T-cell (primary cell): Measurements from ENCODE around the gene FBLN2. TPM values are rescaled to one million over a fixed set of nuclear protein-coding genes. Genes with fewer than 3 reads are reported as not detected.

Experiments used
- ATAC-seq, 4 experiments: fragments of 200-7000 bp in 3 of 4; fragments of 150-1000 bp in 1 of 4; cut with Tn5 transposase; replicated peaks in 1 of 4; 1 replicate in 3 of 4; 2 replicates in 1 of 4; pipeline ENCODE4 v1.10.0; 2021; ENCODE audit warnings: moderate library complexity in 3 of 4, mild to moderate bottlenecking in 2 of 4, moderate number of reproducible peaks in 1 of 4
- CTCF ChIA-PET, 2 donors: fragments of 300-600 bp; sonication (Branson Sonifier 250); formaldehyde crosslinking; loops; one replicate each; lab custom pipeline; 2022; ENCODE audit warnings: antibody characterized with exemption in 2 of 2; lab: Charles Lee
- POLR2A ChIA-PET, 2 donors: fragments of 300-600 bp; sonication (Branson Sonifier 250); formaldehyde crosslinking; loops; one replicate each; lab custom pipeline; 2022; ENCODE audit warnings: antibody characterized with exemption in 2 of 2; lab: Charles Lee
- DNase-seq, 35 experiments: peaks; one replicate each; pipeline versions ENCODE4 v3.0.0 to v3.0.0-alpha.2; 2013 to 2023
- H3K27ac ChIP-seq: one replicate; pipeline ENCODE4 v1.5.1; 2013; ENCODE audit warnings: low read length
- H3K27me3 ChIP-seq, 2 experiments: replicated peaks in 1 of 2; 1 replicate in 1 of 2; 2 replicates in 1 of 2; pipeline versions ENCODE4 v1.6.1 to v1.7.0; 2013; ENCODE audit warnings: low read length in 1 of 2, mixed read lengths in 1 of 2; ENCODE audit not compliant: control insufficient read depth in 2 of 2, insufficient read depth in 2 of 2; ENCODE audit errors: extremely low read depth in 1 of 2
- H3K36me3 ChIP-seq, 2 donors: 1 replicate in 1 of 2; 2 replicates in 1 of 2; pipeline versions ENCODE4 v1.6.1 to v1.7.0; 2013; ENCODE audit warnings: low read length in 1 of 2; ENCODE audit not compliant: control insufficient read depth in 2 of 2, insufficient read depth in 1 of 2; ENCODE audit errors: extremely low read depth in 1 of 2
- H3K4me1 ChIP-seq, 2 experiments: 1 replicate in 1 of 2; 2 replicates in 1 of 2; pipeline versions ENCODE4 v1.6.1 to v1.7.0; 2013; ENCODE audit warnings: low read length in 2 of 2, mixed read lengths in 1 of 2; ENCODE audit not compliant: insufficient read depth in 2 of 2, control insufficient read depth in 1 of 2; ENCODE audit errors: extremely low read depth in 1 of 2
- H3K4me3 ChIP-seq, 2 donors: 1 replicate in 1 of 2; 2 replicates in 1 of 2; pipeline versions ENCODE4 v1.5.1 to v1.7.0; 2013; ENCODE audit warnings: mild to moderate bottlenecking in 2 of 2, low read length in 1 of 2, moderate library complexity in 1 of 2; ENCODE audit not compliant: control insufficient read depth in 1 of 2; ENCODE audit errors: extremely low read depth in 1 of 2
- H3K9me3 ChIP-seq: 2 replicates; pipeline ENCODE4 v1.7.0; 2013
- H3K27ac Mint-ChIP-seq, 2 donors: one replicate each; pipeline ENCODE4 v1.8.0; 2020 to 2021; ENCODE audit warnings: mild to moderate bottlenecking in 2 of 2, mixed read lengths in 2 of 2
- H3K27me3 Mint-ChIP-seq, 2 donors: one replicate each; pipeline ENCODE4 v1.8.0; 2021 to 2022; ENCODE audit warnings: mixed read lengths in 2 of 2
- H3K36me3 Mint-ChIP-seq: one replicate; pipeline ENCODE4 v1.8.0; 2021; ENCODE audit warnings: mixed read lengths
- H3K4me1 Mint-ChIP-seq, 3 donors: one replicate each; pipeline ENCODE4 v1.8.0; 2020 to 2022; ENCODE audit warnings: mixed read lengths in 3 of 3, mild to moderate bottlenecking in 1 of 3
- H3K4me3 Mint-ChIP-seq, 3 donors: one replicate each; pipeline ENCODE4 v1.8.0; 2020 to 2022; ENCODE audit warnings: mild to moderate bottlenecking in 3 of 3, mixed read lengths in 3 of 3, moderate library complexity in 3 of 3
- H3K9me3 Mint-ChIP-seq, 3 donors: one replicate each; pipeline ENCODE4 v1.8.0; 2020 to 2022; ENCODE audit warnings: mixed read lengths in 3 of 3
- WGBS: methylation state at CpG from one replicate; pipeline ENCODE4 v1.1.5; 2013; ENCODE audit warnings: missing lambda C conversion rate; ENCODE audit not compliant: insufficient coverage; 5-methylcytosine and 5-hydroxymethylcytosine counted together
- total RNA-seq, 35 experiments: library from RNA in 6 of 35; stranded (reverse) in 6 of 35; fragments of 120-200 nt in 1 of 35; gene quantifications; one replicate each; pipeline versions ENCODE4 v1.2.1 to v1.2.4 and lab custom pipeline; 2013 to 2026

FBLN2 gene
- total RNA-seq, 5 donors from 2014 or later (not counting 1 experiment from before 2014, with no cell fraction given): 1.5 to 5.8 (median 2.8) TPM

DNA sequence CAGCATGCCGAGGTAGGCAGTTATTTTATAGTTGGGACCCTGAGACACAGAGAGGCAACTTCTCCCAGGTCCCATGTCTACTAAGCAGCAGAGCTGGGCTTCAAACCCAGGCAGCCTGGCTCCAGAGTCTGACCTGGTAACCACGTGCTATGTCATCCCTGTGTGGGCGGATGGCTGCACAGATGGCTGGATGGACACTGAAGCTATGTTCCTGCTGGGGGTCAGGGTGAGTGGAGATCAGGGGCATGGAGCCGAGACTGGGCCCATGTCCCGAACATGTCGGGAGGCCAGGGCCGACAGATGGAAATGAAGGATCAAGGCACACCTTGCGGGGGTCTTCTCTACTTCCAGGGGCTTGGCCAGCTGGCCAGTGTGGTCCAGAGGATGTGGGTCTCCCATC, 9.3 kb upstream of the FBLN2 start:
- H3K27ac Mint-ChIP-seq: no peak overlapping the region
- peaks cover 0 to 8% (median 5%) of the 10 kb centered on the region in 3 donors for H3K9me3 Mint-ChIP-seq
- no peak overlapping the region for H3K27ac ChIP-seq
- peaks cover 9 to 21% of the 10 kb centered on the region in 2 experiments for H3K4me1 ChIP-seq
- H3K27me3 ChIP-seq: peaks cover 0 to 44% of the 10 kb centered on the region in 2 experiments
- CTCF ChIA-PET: no interaction called here
- 73% methylated on average over 5 of the region's 8 CpGs for WGBS
- H3K9me3 ChIP-seq: peaks cover 2% of the 10 kb centered on the region
- H3K4me3 ChIP-seq: no peak overlapping the region
- POLR2A ChIA-PET: interaction anchor here in 1 of 2 donors (1.1 kb wide), 1 partner anchor 20 kb away, joined by 3 read pairs; no protein-coding TSS in a partner anchor
- ATAC-seq: no peak
- no peaks in the 10 kb centered on the region for H3K36me3 Mint-ChIP-seq
- no peaks in the 10 kb centered on the region for H3K36me3 ChIP-seq
- DNase-seq: no peak
- peaks cover 0 to 25% of the 10 kb centered on the region in 2 donors for H3K27me3 Mint-ChIP-seq
- peaks cover 15 to 22% (median 17%) of the 10 kb centered on the region in 3 donors for H3K4me1 Mint-ChIP-seq
- no peak overlapping the region for H3K4me3 Mint-ChIP-seq

DNA sequence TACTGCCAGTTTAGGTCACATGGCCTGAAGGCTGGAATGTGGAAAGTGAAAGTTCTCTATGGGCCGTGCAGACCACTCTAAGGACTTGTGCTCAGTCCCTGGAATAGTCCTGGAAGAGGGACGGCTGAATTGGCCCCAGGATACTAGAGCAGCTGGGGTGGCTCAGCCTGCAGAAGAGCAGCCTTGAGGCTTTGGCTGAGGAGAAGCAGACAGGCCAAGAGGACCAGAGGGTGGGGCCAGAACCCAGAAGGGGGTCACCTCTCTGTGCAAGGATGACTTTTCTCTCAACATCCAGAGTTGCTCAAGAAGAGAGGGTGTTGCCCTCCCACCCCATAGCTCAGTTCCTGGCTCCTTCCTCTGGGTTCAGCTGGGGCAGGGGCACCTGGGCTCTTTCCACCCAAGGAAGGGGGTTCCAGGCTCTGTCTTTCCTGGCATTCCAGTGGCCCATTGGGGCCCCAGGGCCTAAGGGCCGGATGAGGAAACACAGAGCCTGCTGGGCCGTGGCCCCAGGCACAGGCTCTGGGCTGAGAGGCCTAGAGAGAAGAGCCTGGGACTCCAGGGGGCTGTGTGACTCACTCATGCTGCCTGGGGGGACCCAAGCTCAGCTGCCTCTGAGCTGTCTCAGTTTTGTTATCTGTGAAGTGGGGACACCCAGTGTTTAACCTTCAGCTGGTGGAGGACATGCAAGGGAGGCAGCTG, 8.5 kb upstream of the FBLN2 start:
- POLR2A ChIA-PET: no interaction called here
- H3K4me1 Mint-ChIP-seq: peaks cover 22 to 29% (median 25%) of the 10 kb centered on the region in 3 donors
- Histone ChIP-seq H3K36me3 (no peaks in the 10 kb centered on the region), H3K4me3 (no peak overlapping the region), H3K9me3 (peaks cover 2% of the 10 kb centered on the region), H3K27ac (no peak overlapping the region), H3K4me1 (peaks cover 17 to 28% of the 10 kb centered on the region in 2 experiments), H3K27me3 (peaks cover 0 to 40% of the 10 kb centered on the region in 2 experiments)
- DNase-seq: no peak
- 75% methylated on average over 4 of the region's 4 CpGs for WGBS
- H3K4me3 Mint-ChIP-seq: no peak overlapping the region
- H3K27me3 Mint-ChIP-seq: peaks cover 0 to 26% of the 10 kb centered on the region in 2 donors
- CTCF ChIA-PET: no interaction called here
- H3K9me3 Mint-ChIP-seq: peaks cover 0 to 8% (median 5%) of the 10 kb centered on the region in 3 donors
- no peak for ATAC-seq
- H3K36me3 Mint-ChIP-seq: no peaks in the 10 kb centered on the region
- no peak overlapping the region for H3K27ac Mint-ChIP-seq

DNA sequence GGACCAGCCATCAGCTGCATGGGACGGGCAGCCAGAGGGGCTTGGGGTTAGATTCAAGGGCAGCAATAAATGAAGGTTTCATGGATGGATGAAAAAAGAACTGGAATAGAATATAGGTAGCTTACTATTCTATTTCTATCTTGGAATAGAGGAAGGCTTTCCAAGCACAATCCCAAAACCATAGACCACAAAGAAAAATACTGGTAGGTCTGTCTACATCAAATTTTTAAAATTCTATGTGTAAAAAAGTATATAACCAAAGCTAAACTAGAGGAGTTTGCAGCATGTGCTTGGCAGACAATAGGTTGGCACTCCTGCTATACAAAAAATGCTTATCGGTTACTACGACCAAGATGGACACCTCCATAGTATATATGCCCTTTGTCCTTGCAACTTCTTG, 7.2 kb upstream of the FBLN2 start:
- no peak overlapping the region for H3K4me3 Mint-ChIP-seq
- Histone ChIP-seq H3K36me3 (no peaks in the 10 kb centered on the region), H3K4me3 (no peak overlapping the region), H3K27ac (no peak overlapping the region), H3K4me1 (peaks cover 14 to 22% of the 10 kb centered on the region in 2 experiments), H3K9me3 (peaks cover 2% of the 10 kb centered on the region), H3K27me3 (peaks cover 0 to 37% of the 10 kb centered on the region in 2 experiments)
- ATAC-seq: no peak
- no peak overlapping the region for H3K27ac Mint-ChIP-seq
- no CpG with 5 or more reads among the region's 3 CpGs for WGBS
- ChIA-PET POLR2A (no interaction called here), CTCF (interaction anchor here in 1 of 2 donors (0.5 kb wide), 1 partner anchor 99 kb away, joined by 5 read pairs; no protein-coding TSS in a partner anchor)
- H3K27me3 Mint-ChIP-seq: peaks cover 0 to 21% of the 10 kb centered on the region in 2 donors
- H3K9me3 Mint-ChIP-seq: peaks cover 0 to 8% (median 5%) of the 10 kb centered on the region in 3 donors
- no peak for DNase-seq
- H3K36me3 Mint-ChIP-seq: no peaks in the 10 kb centered on the region
- peaks cover 20 to 28% (median 22%) of the 10 kb centered on the region in 3 donors for H3K4me1 Mint-ChIP-seq

DNA sequence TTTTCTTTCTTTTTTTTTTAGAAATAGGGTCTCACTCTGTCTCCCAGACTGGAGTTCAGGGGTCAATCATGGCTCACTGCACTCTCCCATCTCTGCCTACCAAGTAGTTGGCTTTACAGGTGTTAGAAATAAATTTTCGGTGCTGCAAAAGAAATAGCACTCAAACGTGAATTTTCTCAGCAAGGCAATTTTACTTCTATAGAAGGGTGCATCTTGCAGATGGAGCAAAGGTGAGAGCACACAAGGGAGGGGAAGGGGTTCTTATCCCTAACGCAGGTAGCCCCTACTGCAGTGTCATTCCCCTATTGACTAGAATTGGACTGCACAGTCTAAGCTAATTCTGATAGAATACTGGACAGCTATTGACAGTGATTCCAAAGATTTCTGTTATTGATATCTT, 6.8 kb upstream of the FBLN2 start:
- peaks cover 14 to 19% of the 10 kb centered on the region in 2 experiments for H3K4me1 ChIP-seq
- Mint-ChIP-seq H3K4me3 (no peak overlapping the region), H3K27me3 (peaks cover 0 to 24% of the 10 kb centered on the region in 2 donors), H3K27ac (no peak overlapping the region), H3K36me3 (no peaks in the 10 kb centered on the region), H3K4me1 (peaks cover 16 to 23% (median 19%) of the 10 kb centered on the region in 3 donors), H3K9me3 (peaks cover 0 to 8% (median 5%) of the 10 kb centered on the region in 3 donors)
- H3K36me3 ChIP-seq: no peaks in the 10 kb centered on the region
- ChIA-PET CTCF (interaction anchor here in 1 of 2 donors (0.7 kb wide), 1 partner anchor 90 kb away, joined by 9 read pairs; no protein-coding TSS in a partner anchor), POLR2A (no interaction called here)
- WGBS: 100% methylated on average over 1 of the region's 3 CpGs
- no peak overlapping the region for H3K27ac ChIP-seq
- DNase-seq: no peak
- H3K9me3 ChIP-seq: peaks cover 2% of the 10 kb centered on the region
- no peak for ATAC-seq
- no peak overlapping the region for H3K4me3 ChIP-seq
- H3K27me3 ChIP-seq: peaks cover 0 to 37% of the 10 kb centered on the region in 2 experiments

DNA sequence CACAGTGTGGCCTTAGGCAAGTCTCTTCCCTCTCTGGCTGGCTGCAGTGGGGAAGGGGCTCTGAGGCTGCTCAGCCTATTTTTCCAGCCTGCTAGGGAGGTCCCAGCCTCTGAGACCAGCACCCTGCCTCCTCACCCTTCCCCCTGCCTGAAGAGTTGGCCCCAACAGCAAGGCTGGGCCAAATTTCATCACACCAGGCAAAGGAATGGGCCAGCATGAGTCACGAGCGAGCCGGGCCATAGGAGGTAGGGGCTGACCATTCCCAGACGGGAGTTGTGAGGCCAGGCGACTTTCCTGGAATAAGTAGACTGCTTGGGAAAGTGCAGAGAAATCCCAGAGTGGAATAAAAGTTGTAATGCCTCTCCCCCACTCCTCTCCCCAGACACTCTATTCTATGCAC, 5.7 kb upstream of the FBLN2 start:
- H3K4me3 ChIP-seq: no peak overlapping the region
- H3K4me1 Mint-ChIP-seq: peaks cover 19 to 26% (median 20%) of the 10 kb centered on the region in 3 donors
- no peak for ATAC-seq
- H3K27ac ChIP-seq: no peak overlapping the region
- no CpG with 5 or more reads among the region's 5 CpGs for WGBS
- ChIA-PET CTCF (no interaction called here), POLR2A (no interaction called here)
- peaks cover 6 to 34% of the 10 kb centered on the region in 2 donors for H3K27me3 Mint-ChIP-seq
- peaks cover 14 to 21% of the 10 kb centered on the region in 2 experiments for H3K4me1 ChIP-seq
- H3K4me3 Mint-ChIP-seq: no peak overlapping the region
- peaks cover 2% of the 10 kb centered on the region for H3K9me3 ChIP-seq
- no peaks in the 10 kb centered on the region for H3K36me3 Mint-ChIP-seq
- DNase-seq: no peak
- H3K27me3 ChIP-seq: peaks cover 0 to 43% of the 10 kb centered on the region in 2 experiments
- H3K27ac Mint-ChIP-seq: no peak overlapping the region
- peaks cover 0 to 5% (median 5%) of the 10 kb centered on the region in 3 donors for H3K9me3 Mint-ChIP-seq
- H3K36me3 ChIP-seq: no peaks in the 10 kb centered on the region

DNA sequence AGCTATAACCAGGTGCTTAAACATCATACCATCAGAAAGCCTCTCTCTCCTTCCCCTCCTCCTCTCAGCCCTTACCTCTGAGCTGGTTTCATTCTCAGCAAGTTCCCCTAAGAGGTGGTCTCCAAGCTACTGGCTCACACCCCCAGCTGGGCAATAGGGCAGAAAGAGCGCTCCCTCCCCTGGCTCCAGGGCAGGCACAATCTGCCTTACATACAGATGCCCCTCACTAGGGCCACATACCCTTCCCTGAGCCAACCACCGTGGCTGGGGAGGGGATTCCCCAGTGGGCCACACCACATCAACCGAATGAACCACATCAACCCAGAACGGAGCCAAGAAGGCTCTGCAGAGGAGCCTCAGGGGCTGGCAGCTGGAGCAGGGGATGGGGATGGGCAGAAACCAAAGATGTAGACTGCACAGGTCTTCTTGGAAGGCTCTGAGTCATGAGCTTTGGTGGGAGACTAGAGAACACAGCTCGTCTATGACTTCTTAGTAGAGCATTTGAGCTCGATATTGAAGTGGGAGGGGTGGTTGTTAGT, 4.6 kb upstream of the FBLN2 start:
- Mint-ChIP-seq H3K4me3 (peak overlapping the region in 1 of 3 donors; percentile 52), H3K4me1 (peaks cover 21 to 30% (median 22%) of the 10 kb centered on the region in 3 donors), H3K27me3 (peaks cover 7 to 32% of the 10 kb centered on the region in 2 donors), H3K9me3 (peaks cover 0 to 5% (median 5%) of the 10 kb centered on the region in 3 donors), H3K27ac (no peak overlapping the region), H3K36me3 (no peaks in the 10 kb centered on the region)
- POLR2A ChIA-PET: no interaction called here
- 7% methylated on average over 2 of the region's 6 CpGs for WGBS
- peak; percentile 60 to 94 (median 78) for ATAC-seq
- CTCF ChIA-PET: interaction anchor here in 1 of 2 donors (0.9 kb wide), 1 partner anchor 453 kb away, joined by 3 read pairs; no protein-coding TSS in a partner anchor
- Histone ChIP-seq H3K36me3 (no peaks in the 10 kb centered on the region), H3K4me1 (peaks cover 14 to 26% of the 10 kb centered on the region in 2 experiments), H3K4me3 (no peak overlapping the region), H3K27ac (no peak overlapping the region), H3K27me3 (peaks cover 0 to 42% of the 10 kb centered on the region in 2 experiments), H3K9me3 (peaks cover 2% of the 10 kb centered on the region)
- peak in 31 of 35 experiments; percentile 13 to 73 (median 48) for DNase-seq
